ENCODE measurements around the gene RERE.

Gene RERE

DNA sequence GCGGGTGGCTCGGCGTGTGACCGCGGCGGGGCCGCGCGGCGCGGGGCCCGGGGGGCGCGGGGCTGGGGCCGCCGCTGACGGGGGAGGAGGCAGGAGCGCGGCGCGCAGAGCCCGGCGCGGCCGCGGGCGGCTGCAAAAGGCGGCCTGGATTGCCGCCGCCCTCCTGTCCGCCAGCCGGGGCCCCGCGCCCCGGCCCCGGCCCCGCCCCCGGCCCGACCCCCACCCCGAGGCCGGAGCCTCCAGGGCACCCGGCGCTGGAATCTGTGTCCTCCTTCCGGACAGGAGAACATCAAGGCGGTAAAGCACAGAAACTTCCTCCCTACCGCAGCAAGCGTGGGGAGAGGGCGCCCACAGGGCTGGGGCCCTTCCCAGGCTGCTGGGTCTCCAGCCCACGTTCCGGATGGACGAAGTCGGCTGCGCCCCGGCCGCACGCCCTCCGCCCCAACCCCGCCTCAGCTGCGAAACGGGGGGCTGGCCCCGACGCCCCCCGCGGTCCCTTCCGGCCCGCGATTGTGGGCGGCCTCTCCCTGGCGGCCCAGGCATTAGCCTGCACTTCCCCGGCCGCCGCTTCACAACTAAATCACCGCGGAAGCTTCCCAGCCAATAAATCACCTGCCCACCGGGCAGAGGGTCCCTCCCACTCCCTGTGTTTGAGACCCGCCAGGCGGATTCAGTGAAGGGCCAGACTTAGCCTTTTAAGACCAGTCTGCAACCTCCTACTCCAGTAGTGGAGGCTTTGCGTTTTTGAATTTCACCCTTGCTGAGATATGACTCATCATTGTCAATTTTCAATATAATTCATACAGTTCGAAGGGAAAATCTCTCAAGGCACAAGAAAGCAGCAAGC lies 393.5 kb downstream of the RERE start:
- POLR2A ChIA-PET = interaction anchor here (0.7 to 1.1 kb wide), 3 partner anchors 12 to 279 kb away, joined by 3 read pairs; no protein-coding TSS in a partner anchor
- CTCF ChIA-PET = interaction anchor here (0.9 to 5.1 kb wide), 2 partner anchors 13 to 15 kb away, joined by 5 to 49 read pairs; no protein-coding TSS in a partner anchor
- no peak for DNase-seq (ENCODE audit: low read depth, low spot score)
- TF ChIP-seq, protein P1, sequence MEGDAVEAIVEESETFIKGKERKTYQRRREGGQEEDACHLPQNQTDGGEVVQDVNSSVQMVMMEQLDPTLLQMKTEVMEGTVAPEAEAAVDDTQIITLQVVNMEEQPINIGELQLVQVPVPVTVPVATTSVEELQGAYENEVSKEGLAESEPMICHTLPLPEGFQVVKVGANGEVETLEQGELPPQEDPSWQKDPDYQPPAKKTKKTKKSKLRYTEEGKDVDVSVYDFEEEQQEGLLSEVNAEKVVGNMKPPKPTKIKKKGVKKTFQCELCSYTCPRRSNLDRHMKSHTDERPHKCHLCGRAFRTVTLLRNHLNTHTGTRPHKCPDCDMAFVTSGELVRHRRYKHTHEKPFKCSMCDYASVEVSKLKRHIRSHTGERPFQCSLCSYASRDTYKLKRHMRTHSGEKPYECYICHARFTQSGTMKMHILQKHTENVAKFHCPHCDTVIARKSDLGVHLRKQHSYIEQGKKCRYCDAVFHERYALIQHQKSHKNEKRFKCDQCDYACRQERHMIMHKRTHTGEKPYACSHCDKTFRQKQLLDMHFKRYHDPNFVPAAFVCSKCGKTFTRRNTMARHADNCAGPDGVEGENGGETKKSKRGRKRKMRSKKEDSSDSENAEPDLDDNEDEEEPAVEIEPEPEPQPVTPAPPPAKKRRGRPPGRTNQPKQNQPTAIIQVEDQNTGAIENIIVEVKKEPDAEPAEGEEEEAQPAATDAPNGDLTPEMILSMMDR (IDR thresholded peaks at IDR 0.05; ENCODE audit: insufficient read depth, low read length, missing control alignments) = no peak
- peak overlapping the region; percentile 74 for H3K4me3 ChIP-seq (ENCODE audit: low read depth, low read length)

DNA sequence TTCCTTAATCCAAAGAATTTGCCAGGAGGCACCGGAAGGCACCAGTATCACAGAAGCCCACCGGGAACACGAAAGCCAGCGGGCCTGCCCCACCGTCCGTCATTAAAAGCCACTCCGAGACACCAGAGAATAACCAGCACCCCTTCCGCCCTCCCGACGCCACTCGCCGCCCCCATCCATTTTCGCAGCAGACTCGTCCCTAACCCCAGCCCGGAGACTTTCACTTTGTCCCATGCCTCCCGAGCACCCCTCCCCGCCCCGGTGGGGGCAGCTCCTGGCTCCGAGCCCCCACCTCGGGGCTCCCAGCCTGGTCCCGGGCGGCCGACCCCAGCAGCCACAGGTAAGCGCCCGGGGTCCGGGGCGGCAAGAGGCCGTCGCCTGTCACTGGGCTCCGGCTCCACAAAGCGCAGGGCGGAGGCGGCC lies 394.2 kb downstream of the RERE start:
- TF ChIP-seq, protein P1 (IDR thresholded peaks at IDR 0.05; ENCODE audit: insufficient read depth, low read length, missing control alignments) = no peak
- CTCF ChIA-PET = interaction anchor here (1.4 to 5.1 kb wide), 4 partner anchors 7 to 303 kb away, joined by 3 to 49 read pairs (median 9); no protein-coding TSS in a partner anchor
- POLR2A ChIA-PET = no interaction called here
- peak overlapping the region; percentile 74 for H3K4me3 ChIP-seq (ENCODE audit: low read depth, low read length)
- no peak for DNase-seq (ENCODE audit: low read depth, low spot score)

DNA sequence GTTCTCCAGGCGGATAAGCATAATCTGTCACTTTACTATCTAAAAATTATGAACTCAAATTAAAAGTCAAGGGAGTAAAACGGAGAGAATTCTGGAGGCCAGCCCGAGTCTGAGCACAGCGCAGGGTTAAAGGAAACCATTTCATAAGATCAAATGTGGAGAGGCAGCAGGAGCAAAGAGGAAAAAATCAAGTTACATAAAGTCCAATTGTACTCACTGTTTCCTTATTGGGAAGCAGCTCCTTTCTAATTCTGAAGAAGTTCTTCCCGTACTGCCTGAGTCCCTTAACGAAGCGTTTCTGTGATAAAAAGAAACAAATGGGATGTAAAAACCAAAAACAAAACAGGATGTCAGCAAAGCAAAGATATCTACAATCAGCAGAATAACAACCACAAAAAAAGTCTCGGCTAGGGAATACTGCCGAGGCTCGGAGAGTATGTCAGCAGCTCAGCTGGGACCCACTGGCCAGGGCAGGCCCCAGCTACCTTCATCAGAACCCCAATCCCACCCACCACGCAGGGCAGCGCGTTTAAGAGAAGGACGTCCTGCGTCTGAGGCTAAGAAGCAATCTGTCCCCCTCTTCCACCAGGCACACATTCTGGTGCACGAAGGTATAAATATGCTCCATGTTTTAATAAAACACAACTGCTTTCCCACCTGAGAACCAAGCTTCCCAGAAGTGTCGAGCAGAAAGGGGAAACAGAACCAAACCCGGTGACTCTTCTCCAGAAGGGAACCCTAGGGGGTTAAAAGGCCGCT lies 394.8 kb downstream of the RERE start:
- POLR2A ChIA-PET = interaction anchor here (0.5 kb wide), 1 partner anchor 403 kb away, joined by 3 read pairs; no protein-coding TSS in a partner anchor
- CTCF ChIA-PET = interaction anchor here (1.4 to 5.1 kb wide), 4 partner anchors 8 to 303 kb away, joined by 3 to 49 read pairs (median 9); no protein-coding TSS in a partner anchor
- TF ChIP-seq, protein P1 (IDR thresholded peaks at IDR 0.05; ENCODE audit: insufficient read depth, low read length, missing control alignments) = no peak
- DNase-seq (ENCODE audit: low read depth, low spot score) = no peak
- H3K4me3 ChIP-seq (ENCODE audit: low read depth, low read length) = peak overlapping the region; percentile 74

DNA sequence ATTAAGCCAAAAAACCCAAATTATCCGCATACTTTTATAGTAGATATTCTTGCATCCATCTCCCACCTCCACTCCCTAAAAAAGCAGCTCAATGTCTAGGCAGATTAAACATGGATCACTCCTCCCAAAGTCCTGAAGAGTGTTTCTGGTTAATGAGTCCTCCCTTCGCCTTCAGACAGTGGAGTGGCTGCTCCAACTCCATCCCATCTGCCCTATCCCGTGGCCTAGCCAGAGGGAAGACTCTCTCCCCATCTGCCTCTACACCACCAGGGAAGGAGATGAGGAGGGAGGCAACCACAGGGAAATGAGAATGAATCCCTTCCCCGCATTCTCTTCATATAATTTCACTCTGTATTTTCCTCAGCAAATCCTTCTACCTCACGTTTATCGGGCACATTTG lies 395.7 kb downstream of the RERE start:
- peak overlapping the region; percentile 74 for H3K4me3 ChIP-seq (ENCODE audit: low read depth, low read length)
- TF ChIP-seq, protein P1 (IDR thresholded peaks at IDR 0.05; ENCODE audit: insufficient read depth, low read length, missing control alignments) = no peak
- ChIA-PET POLR2A (no interaction called here), CTCF (interaction anchor here (2.3 to 5.1 kb wide), 3 partner anchors 9 to 304 kb away, joined by 7 to 49 read pairs (median 11); no protein-coding TSS in a partner anchor)
- no peak for DNase-seq (ENCODE audit: low read depth, low spot score)

DNA sequence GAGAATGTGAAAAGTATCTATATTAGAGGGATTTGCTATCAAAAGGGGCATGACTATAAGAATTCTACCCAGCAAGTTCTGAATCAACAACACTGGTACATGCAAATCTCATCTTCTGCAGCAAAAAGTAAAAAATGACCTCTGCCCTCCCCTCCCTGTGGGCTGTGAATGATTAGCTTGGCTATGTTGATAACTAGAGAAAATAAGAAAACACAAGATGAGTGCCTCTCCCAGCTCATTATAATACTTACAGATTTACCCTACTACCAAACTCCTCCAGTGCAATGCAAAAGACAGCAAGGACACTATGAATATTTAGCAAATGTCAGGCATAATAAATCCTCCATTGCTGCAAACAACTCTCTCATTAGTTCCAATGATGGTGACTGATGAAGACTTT lies 397.1 kb downstream of the RERE start:
- CTCF ChIA-PET = interaction anchor here (0.8 to 5.1 kb wide), 5 partner anchors 9 to 250 kb away, joined by 3 to 49 read pairs (median 3); no protein-coding TSS in a partner anchor
- TF ChIP-seq, protein P1 (IDR thresholded peaks at IDR 0.05; ENCODE audit: insufficient read depth, low read length, missing control alignments) = no peak
- POLR2A ChIA-PET = interaction anchor here (0.6 kb wide), 1 partner anchor 17 kb away, joined by 3 read pairs; no protein-coding TSS in a partner anchor
- DNase-seq (ENCODE audit: low read depth, low spot score) = no peak
- H3K4me3 ChIP-seq (ENCODE audit: low read depth, low read length) = peak overlapping the region; percentile 74

Measured in AG04449 (cell line).